ENCODE measurements around the gene GPRC5C.

Gene GPRC5C

GRCh38 chr17:74415608-74416396 is 16.1 kb upstream of the GPRC5C start:
- no peak for TF ChIP-seq ZNF70 (CRISPR knock-in tag; IDR thresholded peaks at IDR 0.05)
- TF ChIP-seq POU6F1 (CRISPR knock-in tag; IDR thresholded peaks at IDR 0.05; ENCODE audit: borderline replicate concordance, low read depth), result no peak
- no peak for TF ChIP-seq ZNF8 (CRISPR knock-in tag; IDR thresholded peaks at IDR 0.05)
- TF ChIP-seq CSDC2 (CRISPR knock-in tag; IDR thresholded peaks at IDR 0.05), result no peak
- TF ChIP-seq BACH2 (CRISPR knock-in tag; IDR thresholded peaks at IDR 0.05; ENCODE audit: borderline replicate concordance), result no peak
- TF ChIP-seq CSRNP3 (CRISPR knock-in tag; IDR thresholded peaks at IDR 0.05), result no peak
- no peak for TF ChIP-seq ISL1 (CRISPR knock-in tag; IDR thresholded peaks at IDR 0.05)
- no peak for TF ChIP-seq RARB (CRISPR knock-in tag; IDR thresholded peaks at IDR 0.05)
- no peak for TF ChIP-seq ZFP30 (CRISPR knock-in tag; IDR thresholded peaks at IDR 0.05)
- no peak for ATAC-seq

GRCh38 chr17:74417178-74418045 is 14.5 kb upstream of the GPRC5C start:
- no peak for ATAC-seq
- TF ChIP-seq PPARA (CRISPR knock-in tag; IDR thresholded peaks at IDR 0.05; ENCODE audit: borderline replicate concordance) (no peak), SNAI2 (CRISPR knock-in tag; IDR thresholded peaks at IDR 0.05) (no peak), GLIS3 (CRISPR knock-in tag; IDR thresholded peaks at IDR 0.05) (no peak), ZNF70 (CRISPR knock-in tag; IDR thresholded peaks at IDR 0.05) (no peak), ZNF565 (CRISPR knock-in tag; conservative IDR thresholded peaks at IDR 0.05; ENCODE audit: low read depth) (no peak)

GRCh38 chr17:74419928-74420411 is 11.9 kb upstream of the GPRC5C start:
- ATAC-seq, result no peak
- TF ChIP-seq POU6F1 (CRISPR knock-in tag; IDR thresholded peaks at IDR 0.05; ENCODE audit: borderline replicate concordance, low read depth) (no peak), OSR1 (CRISPR knock-in tag; IDR thresholded peaks at IDR 0.05) (no peak), CSRNP3 (CRISPR knock-in tag; IDR thresholded peaks at IDR 0.05) (no peak), ZFP30 (CRISPR knock-in tag; IDR thresholded peaks at IDR 0.05) (no peak), TOX (CRISPR knock-in tag; IDR thresholded peaks at IDR 0.05; ENCODE audit: borderline replicate concordance) (no peak), PPARA (CRISPR knock-in tag; IDR thresholded peaks at IDR 0.05; ENCODE audit: borderline replicate concordance) (no peak), GLIS3 (CRISPR knock-in tag; IDR thresholded peaks at IDR 0.05) (no peak), ESRRG (CRISPR knock-in tag; IDR thresholded peaks at IDR 0.05) (no peak)

GRCh38 chr17:74424117-74424516 is 7.8 kb upstream of the GPRC5C start:
- no peak for TF ChIP-seq CSDC2 (CRISPR knock-in tag; IDR thresholded peaks at IDR 0.05)
- no peak for ATAC-seq

- no peak for ATAC-seq
- TF ChIP-seq CSRNP3 (CRISPR knock-in tag; IDR thresholded peaks at IDR 0.05), result no peak
- no peak for TF ChIP-seq POU6F1 (CRISPR knock-in tag; IDR thresholded peaks at IDR 0.05; ENCODE audit: borderline replicate concordance, low read depth)
- no peak for TF ChIP-seq TCF4 (CRISPR knock-in tag; IDR thresholded peaks at IDR 0.05; ENCODE audit: borderline replicate concordance)
- TF ChIP-seq RARB (CRISPR knock-in tag; IDR thresholded peaks at IDR 0.05), result no peak
- no peak for TF ChIP-seq ZFP3 (CRISPR knock-in tag; IDR thresholded peaks at IDR 0.05)
These were observed 7.2 kb upstream of the GPRC5C start for GRCh38 chr17:74424657-74425056.

Data from SK-N-SH treated with all-trans-retinoic acid at 6 μM for 48 hours (cell line).